Endothelial cell of umbilical vein (primary cell): ENCODE results near the gene FYB2. TPM values are rescaled to one million over a fixed set of nuclear protein-coding genes. Genes with fewer than 3 reads are reported as not detected.

Experiments used
- BruUV-seq: library from RNA; stranded (reverse); fragments of 400-500 nt; replicated peaks from 2 replicates; lab custom pipeline; 2021; lab: Mats Ljungman, UMichigan
- CTCF ChIA-PET: fragments of 300-600, 350-600 bp; sonication (Branson Sonifier 250); formaldehyde crosslinking; loops from one replicate; lab custom pipeline; 2021; ENCODE audit warnings: antibody characterized with exemption, inconsistent platforms; lab: Charles Lee
- POLR2A ChIA-PET: fragments of 300-600, 350-600 bp; sonication (Branson Sonifier 250); formaldehyde crosslinking; loops from one replicate; lab custom pipeline; 2021; ENCODE audit warnings: antibody characterized with exemption, inconsistent platforms; lab: Charles Lee
- DNase-seq: peaks from one replicate; pipeline ENCODE4 v3.0.0-alpha.2; 2011; ENCODE audit warnings: low read depth, low spot score
- FAIRE-seq: peaks from 2 replicates; lab custom pipeline; 2011; peaks lifted over from hg19 to GRCh38; lab: Jason Lieb, UNC
- H2AFZ ChIP-seq: 2 replicates; pipeline ENCODE4 v1.6.0; 2012; ENCODE audit warnings: low read depth, low read length, control low read depth, inconsistent platforms
- H3K27ac ChIP-seq: 2 replicates; pipeline ENCODE4 v1.5.1; 2011; ENCODE audit warnings: low read depth, mild to moderate bottlenecking, control low read depth, low read length, moderate library complexity; ENCODE audit not compliant: insufficient read depth
- H3K27me3 ChIP-seq, 2 experiments: 2 replicates each; pipeline versions ENCODE4 v1.6.0 to v1.6.1; 2011; ENCODE audit warnings: low read length in 2 of 2, mixed read lengths in 1 of 2; ENCODE audit not compliant: control insufficient read depth in 2 of 2, insufficient read depth in 2 of 2
- H3K36me3 ChIP-seq, 2 experiments: 2 replicates in 1 of 2; 3 replicates in 1 of 2; pipeline ENCODE4 v1.5.1; 2011; ENCODE audit warnings: low read length in 2 of 2, mild to moderate bottlenecking in 1 of 2, moderate library complexity in 1 of 2; ENCODE audit not compliant: control insufficient read depth in 2 of 2, insufficient read depth in 2 of 2; ENCODE audit errors: extremely low read depth in 1 of 2
- H3K4me1 ChIP-seq: 3 replicates; pipeline ENCODE4 v1.5.1; 2011; ENCODE audit warnings: mild to moderate bottlenecking, low read length; ENCODE audit not compliant: control insufficient read depth, insufficient read depth; ENCODE audit errors: extremely low read depth
- H3K4me2 ChIP-seq: 2 replicates; pipeline ENCODE4 v1.6.1; 2011; ENCODE audit warnings: low read length, control low read depth, mixed read lengths; ENCODE audit not compliant: insufficient read depth
- H3K4me3 ChIP-seq, 3 experiments: fragments of 200-600 bp in 1 of 3; sonication (generic), shearing (Covaris generic) in 1 of 3; replicated peaks in 1 of 3; 2 replicates each; pipeline ENCODE4 v1.5.1; 2011 to 2016; ENCODE audit warnings: control low read depth in 3 of 3, low read length in 3 of 3, mild to moderate bottlenecking in 2 of 3, inconsistent platforms in 1 of 3, low read depth in 1 of 3, moderate library complexity in 1 of 3; ENCODE audit not compliant: insufficient read depth in 1 of 3
- H3K79me2 ChIP-seq: 2 replicates; pipeline ENCODE4 v1.6.0; 2012; ENCODE audit warnings: low read length, inconsistent platforms; ENCODE audit not compliant: control insufficient read depth, insufficient read depth
- H3K9ac ChIP-seq: replicated peaks from 2 replicates; pipeline ENCODE3; 2011; ENCODE audit warnings: low read length, control low read depth; ENCODE audit not compliant: insufficient read depth; ENCODE audit errors: extremely low read depth
- H3K9me1 ChIP-seq: replicated peaks from 3 replicates; pipeline ENCODE4 v1.6.0; 2011; ENCODE audit warnings: mild to moderate bottlenecking, low read length; ENCODE audit not compliant: control insufficient read depth, insufficient read depth; ENCODE audit errors: extremely low read depth
- H3K9me3 ChIP-seq: replicated peaks from 2 replicates; pipeline ENCODE4 v1.5.1; 2012; ENCODE audit warnings: low read length, inconsistent platforms; ENCODE audit not compliant: control insufficient read depth, insufficient read depth
- H4K20me1 ChIP-seq: replicated peaks from 2 replicates; pipeline ENCODE3; 2011; ENCODE audit warnings: mild to moderate bottlenecking, low read length; ENCODE audit not compliant: control insufficient read depth, insufficient read depth; ENCODE audit errors: extremely low read depth
- CTCF ChIP-seq, 2 donors: IDR thresholded peaks; 1 replicate in 1 of 2; 2 replicates in 1 of 2; pipeline ENCODE4 v1.5.1; 2011; ENCODE audit warnings: low read length in 2 of 2, mild to moderate bottlenecking in 2 of 2, moderate library complexity in 2 of 2, control low read depth in 1 of 2, inconsistent platforms in 1 of 2, low read depth in 1 of 2; ENCODE audit not compliant: insufficient read depth in 1 of 2; ENCODE audit errors: extremely low read depth in 1 of 2
- EZH2 ChIP-seq: IDR thresholded peaks from 2 replicates; pipeline ENCODE4 v1.6.1; 2012; ENCODE audit warnings: borderline replicate concordance, low read depth, mild to moderate bottlenecking, moderate library complexity, low read length, inconsistent platforms; ENCODE audit not compliant: severe bottlenecking
- FOS ChIP-seq: IDR thresholded peaks from 2 replicates; pipeline ENCODE4 v1.6.1; 2011; ENCODE audit warnings: mild to moderate bottlenecking, low read length, moderate library complexity, borderline replicate concordance; ENCODE audit not compliant: insufficient read depth
- GATA2 ChIP-seq: IDR thresholded peaks from 2 replicates; pipeline ENCODE4 v1.7.0; 2011; ENCODE audit warnings: low read depth, mild to moderate bottlenecking, moderate library complexity, mixed read lengths, low read length; ENCODE audit not compliant: insufficient read length, insufficient read depth
- JUN ChIP-seq: IDR thresholded peaks from 2 replicates; pipeline ENCODE4 v1.6.1; 2011; ENCODE audit warnings: borderline replicate concordance, low read depth; ENCODE audit not compliant: insufficient read length, insufficient read depth
- MAX ChIP-seq: IDR thresholded peaks from 2 replicates; pipeline ENCODE4 v1.6.1; 2011; ENCODE audit not compliant: insufficient read depth, insufficient read length
- MYC ChIP-seq: IDR thresholded peaks from one replicate; pipeline ENCODE4 v1.6.1; 2011; ENCODE audit warnings: mild to moderate bottlenecking, low read depth, low read length
- POLR2A ChIP-seq: IDR thresholded peaks from 2 replicates; pipeline ENCODE4 v1.6.1; 2012; ENCODE audit warnings: low read depth, mild to moderate bottlenecking, control low read depth, low read length
- POLR2AphosphoS5 ChIP-seq: IDR thresholded peaks from 2 replicates; pipeline ENCODE4 v1.6.1; 2012; ENCODE audit warnings: low read depth, mild to moderate bottlenecking, control low read depth, low read length, moderate library complexity; ENCODE audit not compliant: insufficient read depth
- dilution Hi-C: fragments of 300-500 bp; cut with MboI; formaldehyde crosslinking; loops from one replicate; pipeline ENCODE4 v1.15.0; 2019; ENCODE audit warnings: low sequenced_read_pairs; ENCODE audit not compliant: extremely low pct_ligation_motif_present
- intact Hi-C: fragments of 100-400 bp; cut with micrococcal nuclease; formaldehyde crosslinking; loops from one replicate; pipeline ENCODE4 v1.10.0; 2022
- polyA plus RNA-seq, 4 experiments: library from polyadenylated mRNA; depleted of rRNA in 3 of 4; stranded (reverse) in 3 of 4; unstranded in 1 of 4; fragments of >200 nt; gene quantifications; 2 replicates each; pipeline versions ENCODE4 v1.2.1 to v1.2.3, GENCODE V29; 2011 to 2012; ENCODE audit warnings: missing spikeins in 1 of 4
- total RNA-seq: library from RNA; stranded (reverse); gene quantifications from 2 replicates; pipeline ENCODE4 v1.2.3, GENCODE V29; 2021

FYB2 gene
- total and polyA plus RNA-seq, 2 donors (not counting 3 experiments of a cell fraction or from before 2014, with no cell fraction given) = not detected

GRCh38 chr1:56859287-56859686 lies 40.1 kb upstream of the FYB2 start:
- Histone ChIP-seq H3K79me2 (no peaks in the 10 kb centered on the region), H3K4me1 (no peaks in the 10 kb centered on the region), H3K9me3 (no peaks in the 10 kb centered on the region), H3K9me1 (no peaks in the 10 kb centered on the region), H3K27me3 (no peaks in the 10 kb centered on the region), H3K4me2 (no peak overlapping the region), H2AFZ (no peak overlapping the region), H3K4me3 (no peak overlapping the region), H3K36me3 (no peaks in the 10 kb centered on the region), H3K27ac (no peak overlapping the region), H3K9ac (no peak overlapping the region), H4K20me1 (no peaks in the 10 kb centered on the region)
- DNase-seq (no peak), FAIRE-seq (no peak)
- no TSS peak for BruUV-seq
- TF ChIP-seq JUN (no peak), MYC (no peak), MAX (no peak), POLR2A (no peak), POLR2AphosphoS5 (no peak), GATA2 (no peak), FOS (no peak), EZH2 (no peak), CTCF (IDR thresholded peaks at IDR 0.05; ENCODE audit: extremely low read depth in 1 of 2, insufficient read depth in 1 of 2, low read depth in 1 of 2, low read length in 2 of 2) (no peak)
- CTCF ChIA-PET = no interaction called here
- POLR2A ChIA-PET = no interaction called here
- intact Hi-C loops = no loop called here
- dilution Hi-C loops = no loop called here
